NK-92 (cell line): ENCODE results near the gene IFT88.

ENCODE experiments used
- DNase-seq: peaks from one replicate; lab custom pipeline; 2025; ENCODE audit not compliant: unreplicated experiment; lab: John Stamatoyannopoulos, UW

Gene IFT88

DNA sequence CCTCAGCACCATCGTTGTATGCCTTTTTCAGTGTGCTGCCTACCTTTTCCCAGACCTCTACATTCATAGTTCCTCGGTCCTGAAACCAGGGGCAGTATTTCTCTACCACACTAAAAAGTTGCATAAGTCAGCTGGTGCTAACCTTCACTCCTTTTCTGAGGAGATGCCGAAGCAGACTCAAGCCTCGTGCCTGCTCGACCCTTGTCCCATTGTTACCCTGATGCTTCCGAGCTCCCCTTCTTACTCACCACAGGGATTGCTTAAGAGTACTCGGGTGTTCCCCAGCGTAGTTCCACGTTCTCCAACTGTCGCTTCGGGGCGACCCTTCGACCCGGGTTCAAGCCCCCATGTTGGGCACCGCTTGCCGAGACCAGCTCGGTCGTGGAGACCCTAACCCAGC lies 117.6 kb downstream of the IFT88 start:
- DNase-seq: no peak

DNA sequence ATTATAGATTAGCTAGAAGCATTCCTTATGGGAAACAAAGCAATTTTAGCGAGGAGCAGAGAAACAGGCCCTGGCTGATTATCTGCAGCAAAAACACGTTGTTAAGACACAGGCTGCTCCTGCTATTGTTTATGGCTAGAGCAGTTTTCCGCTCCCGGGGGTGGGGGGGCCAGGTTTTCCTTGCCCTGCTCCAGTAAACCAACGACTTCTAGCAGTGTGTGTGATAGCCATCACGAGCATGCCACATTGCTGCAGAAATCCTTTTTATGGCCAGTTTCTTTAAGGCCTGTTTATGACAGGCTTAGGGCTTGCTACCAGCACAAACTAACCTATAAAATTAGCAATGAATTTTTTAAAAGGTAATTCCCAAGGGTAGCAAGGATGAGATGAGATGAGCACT lies 118.1 kb downstream of the IFT88 start:
- no peak for DNase-seq

DNA sequence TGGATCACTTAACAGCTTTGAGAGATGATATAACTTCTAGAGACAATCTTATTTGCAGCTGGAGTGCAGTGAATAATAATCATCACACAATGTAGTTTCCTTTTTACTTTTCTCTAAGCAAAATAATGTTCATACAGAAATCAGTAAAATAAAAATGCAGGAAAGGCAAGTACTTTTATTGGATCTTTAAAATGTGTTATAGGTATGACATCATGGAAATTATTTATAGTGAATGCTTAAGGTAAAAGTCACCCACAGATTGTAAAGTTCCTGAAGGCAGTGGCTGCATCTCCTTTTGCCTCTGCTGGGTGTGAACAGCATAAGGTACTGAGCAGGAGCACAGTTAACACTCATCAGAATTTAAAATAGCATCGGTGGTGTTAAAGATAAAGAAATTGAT lies 119.2 kb downstream of the IFT88 start:
- DNase-seq: no peak

DNA sequence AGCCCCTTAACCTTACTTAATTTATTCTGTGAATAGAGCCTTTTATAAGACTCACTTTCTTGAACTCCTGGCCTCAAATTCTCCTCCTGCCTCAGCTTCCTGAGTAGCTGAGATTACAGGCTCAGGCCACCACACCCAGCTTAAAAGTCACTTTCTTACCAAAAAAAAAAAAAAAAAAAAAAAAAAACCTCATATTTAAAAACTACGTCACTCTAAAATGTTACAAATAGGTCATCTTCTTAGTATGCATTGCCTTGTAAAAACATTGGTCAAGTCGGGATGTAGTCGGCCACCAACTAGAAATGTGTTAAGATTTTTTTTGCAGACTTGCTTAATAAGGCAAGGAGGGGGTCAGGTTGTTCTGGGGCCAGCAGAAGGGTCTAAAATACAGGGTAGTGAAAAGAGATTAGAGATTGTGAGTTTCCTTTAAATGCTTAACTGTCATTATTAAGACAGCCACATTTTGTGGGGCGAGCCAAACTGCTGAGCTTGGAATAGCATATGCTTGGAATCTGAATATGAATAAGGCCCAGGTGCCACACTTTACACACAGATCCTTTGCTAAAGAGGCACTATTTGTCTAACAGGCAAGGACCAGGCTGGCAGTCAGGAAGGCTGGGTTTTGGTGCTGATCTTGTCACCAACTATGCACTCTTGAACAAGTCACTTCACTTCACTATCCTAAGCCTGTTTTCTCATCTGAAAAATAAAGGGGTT lies 120.1 kb downstream of the IFT88 start:
- no peak for DNase-seq

DNA sequence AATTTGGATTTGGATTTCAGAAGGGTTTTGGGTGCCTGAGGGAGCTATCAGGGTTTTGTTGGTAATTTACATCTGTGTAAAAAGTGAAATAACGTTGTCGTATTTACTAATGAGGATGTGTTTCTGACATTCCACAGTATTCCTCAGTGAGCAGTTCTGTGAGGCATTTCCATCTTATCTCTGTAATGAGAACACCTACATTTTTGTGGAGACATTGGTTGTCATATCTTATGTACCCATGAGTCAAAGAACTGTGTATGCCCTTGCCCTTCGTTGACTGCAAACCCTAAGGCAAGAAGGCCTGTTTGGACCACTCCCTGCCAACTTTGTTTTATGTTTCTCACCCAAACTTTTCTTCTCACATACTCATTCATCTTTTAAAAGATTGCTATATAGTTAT lies 122.3 kb downstream of the IFT88 start:
- DNase-seq: no peak

DNA sequence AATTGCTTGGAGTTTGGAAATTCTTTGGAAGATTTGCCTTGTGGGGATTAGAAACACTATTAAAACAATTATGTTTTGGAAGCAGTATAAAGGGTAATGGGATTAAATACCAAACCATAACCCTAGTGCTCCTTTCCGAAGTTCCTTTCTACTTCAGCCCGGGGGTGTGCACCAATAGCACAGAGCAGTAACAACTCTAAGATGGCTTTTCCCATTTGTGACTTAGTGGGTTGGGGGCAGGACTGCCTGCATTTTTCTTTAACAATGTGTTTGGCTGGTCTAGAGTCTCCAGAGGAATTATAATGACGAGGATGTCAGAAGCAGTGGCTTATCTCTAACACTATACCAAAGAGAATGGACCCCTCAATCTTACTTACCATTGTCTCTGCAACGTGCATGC lies 124.7 kb downstream of the IFT88 start:
- DNase-seq: no peak

DNA sequence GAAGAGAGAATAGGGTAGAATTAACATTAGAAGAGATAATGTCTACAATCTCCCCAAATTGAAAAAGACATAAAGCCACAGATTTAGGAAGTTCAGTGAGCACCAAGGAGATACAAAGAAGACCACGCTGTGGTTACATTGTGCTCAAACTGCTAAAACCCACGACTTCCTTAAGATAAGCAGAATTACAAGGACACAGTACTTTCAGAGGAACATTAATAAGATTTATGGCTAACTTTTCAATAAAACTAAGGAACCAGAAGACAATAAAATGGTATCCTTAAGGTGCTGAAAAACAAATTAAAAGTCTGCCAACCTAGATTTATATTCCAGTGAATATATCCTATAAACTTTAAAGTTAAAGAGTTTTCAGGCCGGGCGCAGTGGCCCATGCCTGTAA lies 129.1 kb downstream of the IFT88 start:
- no peak for DNase-seq

DNA sequence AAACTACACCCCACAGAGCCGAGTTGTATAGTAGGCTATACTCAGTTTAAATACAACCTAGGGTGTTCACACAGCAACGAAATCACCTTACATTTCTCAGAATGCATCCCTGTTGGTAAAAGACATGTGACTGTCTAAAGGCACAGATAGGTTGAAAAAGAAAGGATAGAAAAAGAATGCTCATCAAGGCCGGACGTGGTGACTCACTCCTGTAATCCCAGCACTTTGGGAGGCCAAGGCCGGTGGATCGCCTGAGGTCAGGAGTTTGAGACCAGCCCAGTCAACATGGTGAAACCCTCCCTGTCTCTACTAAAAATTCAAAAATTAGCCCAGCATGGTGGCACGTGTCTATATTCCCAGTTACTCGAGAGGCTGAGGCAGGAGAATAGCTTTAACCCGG lies 132.8 kb downstream of the IFT88 start:
- DNase-seq: no peak

DNA sequence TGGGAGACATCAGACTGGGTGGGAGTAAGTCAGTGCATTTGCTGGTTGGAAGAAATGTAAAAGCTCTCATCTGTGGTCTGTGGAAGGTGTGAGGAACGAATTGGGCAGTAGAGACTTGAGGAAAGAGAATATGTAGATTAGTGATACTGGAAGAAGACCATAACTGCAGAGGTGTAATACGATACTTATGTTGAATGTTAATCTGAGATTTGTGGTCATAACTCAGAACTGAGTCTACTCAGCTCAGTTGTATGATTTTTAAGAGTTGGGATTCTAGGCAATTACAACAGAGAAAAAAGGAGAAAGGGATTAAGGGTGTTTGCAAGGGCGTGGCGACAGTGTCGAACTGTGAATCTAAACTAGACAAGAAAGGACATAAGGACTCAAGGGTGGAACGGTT lies 133.3 kb downstream of the IFT88 start:
- no peak for DNase-seq

DNA sequence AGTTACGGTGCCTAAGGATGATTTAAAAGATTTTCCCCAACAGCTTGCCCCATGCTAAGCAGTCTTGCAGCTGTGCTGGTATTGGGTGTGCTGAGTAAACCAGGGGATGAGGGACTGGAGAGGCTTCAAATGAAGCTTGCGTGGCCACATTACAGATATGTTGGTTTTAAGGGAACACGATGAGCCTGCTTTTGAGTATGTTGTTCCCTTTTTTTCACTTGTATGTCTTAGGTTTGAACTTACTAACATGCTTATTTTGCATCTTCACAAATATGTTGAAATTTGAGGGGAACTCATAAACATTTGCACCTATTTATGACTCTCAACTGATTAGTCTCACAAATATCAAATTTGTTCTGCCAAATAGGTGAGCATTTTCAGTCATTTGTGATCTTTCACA lies 134.5 kb downstream of the IFT88 start:
- DNase-seq: no peak

DNA sequence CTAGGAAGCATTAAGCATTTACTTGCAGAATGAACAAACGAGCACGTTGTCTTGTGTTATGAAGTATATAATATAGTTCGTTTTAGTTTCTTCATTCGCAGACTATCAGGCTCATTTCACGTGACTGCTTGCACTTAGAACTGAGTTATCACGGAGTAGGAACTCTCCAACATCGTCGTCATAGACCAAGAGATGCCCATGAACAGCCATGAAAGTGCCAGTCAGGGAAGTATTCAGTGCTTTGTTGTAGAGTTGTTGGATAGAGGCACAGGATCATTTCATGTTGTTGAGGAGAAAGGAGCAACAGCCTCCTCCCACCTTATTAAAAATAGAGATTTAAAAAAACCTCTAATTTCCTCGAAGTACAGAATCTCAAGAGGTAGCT lies 135.6 kb downstream of the IFT88 start:
- DNase-seq: no peak

DNA sequence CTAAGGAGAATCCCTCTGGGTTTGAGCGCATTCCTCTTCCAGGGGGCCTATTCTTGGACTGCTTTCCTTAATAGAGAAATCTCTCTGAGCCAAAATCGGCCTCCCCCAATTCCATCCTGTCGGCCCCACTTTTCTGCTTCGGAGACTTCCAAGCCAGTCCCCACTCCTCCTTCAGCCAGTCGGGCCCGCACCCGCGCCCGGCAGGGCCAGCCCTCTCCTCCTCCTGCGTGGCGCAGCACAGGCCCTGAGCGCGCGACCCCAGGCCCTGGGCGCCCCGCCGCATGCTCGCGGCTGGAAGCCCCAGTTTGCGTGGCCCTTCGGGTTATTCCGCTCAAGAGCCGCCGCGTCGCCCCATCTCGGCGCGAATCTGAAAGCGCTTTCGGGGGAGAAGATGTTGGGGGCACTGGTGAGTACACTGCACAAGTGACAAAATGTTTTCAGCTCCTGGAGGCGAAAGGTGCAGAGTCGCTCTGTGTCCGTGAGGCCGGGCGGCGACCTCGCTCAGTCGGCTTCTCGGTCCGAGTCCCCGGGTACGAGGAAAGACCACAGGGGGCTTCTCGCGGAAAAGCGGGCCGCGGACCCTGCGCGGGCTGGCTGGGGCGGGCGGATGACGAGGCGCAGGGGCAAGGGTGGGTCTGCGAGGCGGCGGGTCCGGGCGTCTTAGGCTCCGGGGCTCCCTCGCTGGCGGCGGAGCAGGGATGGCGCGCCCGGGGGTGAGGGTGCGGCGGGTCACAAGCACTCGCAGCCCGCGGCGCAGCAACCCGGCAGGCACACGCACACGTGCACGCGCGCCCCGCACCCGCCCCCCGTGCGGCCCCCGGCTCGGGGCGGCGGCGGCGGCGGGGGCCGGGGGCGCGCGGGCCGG lies 136.2 kb downstream of the IFT88 start, which contains the start of gene IL17D:
TSS of gene IL17D (plus strand) at position 785 of the 865 bp plus-strand sequence. CDS start 303 bp downstream, outside the sequence.
- no peak for DNase-seq

DNA sequence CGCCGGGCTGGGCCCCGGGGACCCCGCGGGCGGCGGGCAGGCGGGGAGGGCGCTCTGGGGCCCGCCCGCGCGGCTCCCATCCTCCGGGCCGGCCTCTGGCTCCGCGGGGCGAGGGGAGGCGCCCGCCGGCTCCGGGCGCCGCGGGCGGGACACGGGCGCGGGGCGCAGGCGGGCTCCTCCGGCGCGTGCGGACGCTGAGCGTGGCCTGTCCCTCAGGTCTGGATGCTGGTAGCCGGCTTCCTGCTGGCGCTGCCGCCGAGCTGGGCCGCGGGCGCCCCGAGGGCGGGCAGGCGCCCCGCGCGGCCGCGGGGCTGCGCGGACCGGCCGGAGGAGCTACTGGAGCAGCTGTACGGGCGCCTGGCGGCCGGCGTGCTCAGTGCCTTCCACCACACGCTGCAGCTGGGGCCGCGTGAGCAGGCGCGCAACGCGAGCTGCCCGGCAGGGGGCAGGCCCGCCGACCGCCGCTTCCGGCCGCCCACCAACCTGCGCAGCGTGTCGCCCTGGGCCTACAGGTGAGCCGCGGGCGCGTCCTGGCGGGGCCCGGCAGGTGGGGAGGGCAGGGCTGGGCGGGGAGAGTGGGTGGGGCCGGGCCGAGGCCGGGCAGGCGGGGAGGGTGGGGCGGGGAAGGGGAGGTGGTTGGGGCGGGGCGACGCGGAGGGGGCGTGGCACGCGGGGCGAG lies 137.0 kb downstream of the IFT88 start:
- DNase-seq: no peak

DNA sequence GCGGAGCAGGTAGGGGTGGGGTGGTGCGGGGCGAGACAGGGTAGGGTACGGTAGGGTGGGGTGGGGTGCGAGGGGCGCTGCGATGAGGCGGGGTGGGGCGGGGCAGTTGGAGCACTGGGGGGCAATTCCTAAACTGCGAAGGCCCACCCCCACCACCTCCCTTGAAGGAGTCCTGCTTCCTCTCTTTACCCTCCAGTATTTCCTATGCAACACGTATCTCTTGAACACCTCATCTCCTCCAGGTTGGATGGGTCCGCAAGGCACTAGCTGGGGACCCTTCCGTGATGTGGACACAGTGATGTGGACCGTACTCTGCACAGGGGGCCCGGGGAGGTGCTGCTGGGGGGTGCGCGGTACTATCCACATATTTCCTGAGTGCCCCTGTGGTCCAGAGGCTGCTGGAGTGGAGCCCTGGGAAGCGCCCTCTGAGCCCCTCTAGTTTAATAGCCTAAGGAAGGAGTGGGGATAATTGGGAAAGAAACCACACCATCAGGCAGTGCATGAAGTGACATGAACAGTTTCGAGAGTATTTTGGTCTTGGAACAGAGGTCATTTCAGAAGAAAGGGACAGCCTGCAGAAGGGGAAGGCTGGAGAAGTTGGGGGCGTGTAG lies 137.6 kb downstream of the IFT88 start:
- DNase-seq: no peak

DNA sequence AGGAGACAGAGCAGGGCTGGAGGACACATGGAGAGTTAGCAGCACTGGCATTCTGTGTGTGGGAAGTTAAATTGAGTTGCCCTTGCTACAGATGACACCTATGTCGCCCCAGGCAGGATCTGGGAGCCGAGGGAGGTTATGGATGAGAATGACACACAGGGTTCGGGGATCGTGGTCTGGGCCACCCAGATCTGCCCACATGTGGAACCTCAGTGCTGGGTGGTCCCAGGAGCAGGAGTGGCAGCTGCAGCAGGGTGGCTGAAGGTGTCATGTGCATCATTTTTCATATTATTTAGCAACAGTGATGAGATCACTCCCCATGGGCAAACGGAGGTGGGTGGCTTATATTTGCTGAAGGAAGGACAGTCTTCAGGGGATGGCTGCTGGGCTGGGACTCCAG lies 139.7 kb downstream of the IFT88 start:
- DNase-seq: no peak

DNA sequence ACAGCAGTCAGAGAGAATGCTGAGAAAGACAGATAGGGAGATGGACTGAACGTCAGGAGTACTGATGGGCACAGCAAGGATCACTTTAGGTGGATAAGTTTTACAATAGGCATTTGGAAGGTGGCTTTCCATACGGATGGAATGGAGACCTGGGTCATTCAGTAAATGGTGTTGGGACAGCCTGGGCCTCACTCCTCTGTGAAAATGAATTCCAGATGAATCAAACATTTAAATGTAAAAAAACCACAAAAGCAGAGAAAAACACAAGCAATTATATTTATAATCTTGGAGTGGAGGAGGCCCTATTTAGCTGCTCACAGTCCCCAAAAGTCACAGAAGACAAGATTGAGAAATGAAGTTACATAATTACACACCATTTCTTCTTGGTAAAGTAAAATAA lies 141.3 kb downstream of the IFT88 start:
- DNase-seq: no peak

DNA sequence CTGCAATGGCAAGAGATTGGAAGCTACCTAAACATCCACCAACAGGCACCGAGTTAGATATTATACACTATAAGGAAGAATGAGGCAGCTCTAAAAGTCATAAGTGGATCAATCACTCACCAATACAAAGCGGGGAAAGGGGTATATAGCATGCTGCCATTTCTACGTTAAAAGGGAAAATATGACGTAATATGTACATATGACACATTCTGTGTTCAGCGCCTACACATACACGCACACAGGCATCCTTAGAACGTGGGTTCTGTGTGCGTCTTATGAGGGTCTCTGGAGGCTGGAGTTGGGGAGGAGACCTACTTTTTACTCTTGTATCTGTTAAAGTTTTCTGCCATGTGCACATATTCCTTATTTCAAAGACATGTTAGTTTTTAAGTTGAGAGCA lies 142.4 kb downstream of the IFT88 start:
- no peak for DNase-seq

DNA sequence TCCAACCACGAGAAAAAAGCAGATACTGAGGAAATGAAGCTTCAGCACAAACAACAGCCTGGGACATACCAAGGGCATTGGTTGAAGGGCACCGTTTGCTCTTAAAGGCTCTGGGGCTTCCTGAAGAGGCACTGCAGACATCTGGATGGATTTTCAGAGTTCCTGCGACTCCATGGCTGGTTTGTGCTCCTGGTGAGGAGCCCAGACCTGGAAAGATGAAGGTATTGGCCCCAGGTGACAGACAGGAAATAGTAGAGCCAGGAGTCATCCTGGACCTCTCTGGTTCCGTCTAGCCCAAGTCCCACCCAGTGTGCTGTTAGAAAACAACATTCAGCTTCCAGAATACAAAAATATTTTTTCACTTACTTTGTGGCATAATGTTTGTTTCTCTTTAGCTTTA lies 142.8 kb downstream of the IFT88 start:
- no peak for DNase-seq

DNA sequence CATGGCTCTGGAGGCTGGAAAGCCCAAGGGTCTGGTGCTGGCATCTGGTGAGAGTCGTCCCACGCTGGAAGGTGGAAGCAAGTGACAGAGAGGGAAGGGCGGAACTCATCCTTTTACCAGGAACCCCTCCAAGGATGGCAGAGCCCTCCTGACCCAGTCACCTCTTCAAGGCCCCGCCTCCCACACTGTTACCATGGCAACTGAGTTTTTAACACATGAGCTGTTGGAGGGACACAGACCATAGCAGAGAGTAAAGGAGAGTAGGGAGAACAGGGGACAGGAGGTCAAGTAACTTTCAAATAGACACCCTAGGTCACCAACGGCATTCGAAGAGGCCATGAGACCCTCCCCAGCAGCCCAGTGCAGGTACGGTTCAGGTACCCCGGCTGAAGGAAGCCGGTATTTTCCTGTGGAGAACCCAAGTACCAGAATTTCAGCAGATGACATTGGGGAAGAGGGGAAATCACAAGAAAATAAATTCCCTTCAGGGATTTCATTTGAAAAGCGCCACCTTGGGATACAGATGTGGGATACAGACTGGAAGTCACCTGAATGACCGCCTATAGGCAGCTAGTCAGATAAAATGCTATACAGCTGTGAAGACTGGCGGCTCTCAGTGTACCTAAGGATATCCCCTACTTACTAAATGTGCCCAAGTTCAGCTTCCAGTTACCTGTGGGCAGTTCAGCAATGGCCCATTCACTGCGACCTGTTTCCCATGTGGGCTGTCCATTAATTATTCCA lies 144.5 kb downstream of the IFT88 start:
- no peak for DNase-seq

DNA sequence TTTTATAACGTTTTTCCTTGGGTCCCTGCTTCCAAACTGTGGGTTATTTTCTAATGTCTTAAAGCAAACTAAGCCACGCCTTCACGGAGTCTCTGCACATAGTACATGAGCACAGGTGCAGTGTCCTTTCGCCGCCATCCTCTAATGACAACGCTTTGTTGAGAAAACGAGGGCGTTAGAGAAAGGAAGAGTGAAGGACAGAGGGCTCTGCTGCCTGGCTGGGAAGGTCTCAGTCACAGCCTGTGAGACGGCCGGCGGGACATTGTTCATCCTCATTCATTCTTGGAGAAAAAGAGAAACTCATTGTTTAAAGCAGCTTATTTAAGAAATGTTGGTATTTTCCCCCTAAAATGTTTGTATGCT lies 146.0 kb downstream of the IFT88 start:
- DNase-seq: no peak

DNA sequence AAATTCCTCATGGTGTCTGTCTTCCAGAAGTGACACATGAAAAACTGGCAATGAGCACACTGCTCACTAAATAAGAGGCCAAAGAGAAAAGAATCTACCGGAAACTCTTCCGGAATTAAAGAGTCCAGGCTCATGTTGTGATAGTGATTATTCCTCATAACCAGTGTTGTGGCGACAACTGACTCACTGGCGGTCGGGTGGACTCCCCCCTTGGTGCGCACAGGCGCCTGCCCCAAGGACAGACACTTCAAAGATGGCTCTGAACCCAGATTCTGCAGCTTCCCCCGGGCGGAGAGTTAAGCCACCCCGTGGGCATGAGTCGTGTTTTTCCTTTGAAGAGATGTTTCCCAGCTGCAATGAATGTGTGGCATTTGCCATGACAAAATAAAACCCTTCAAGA lies 146.8 kb downstream of the IFT88 start:
- DNase-seq: no peak
